Keratinocyte (primary cell): ENCODE data around the gene TMUB1.

Experiments
- EZH2 ChIP-seq: IDR thresholded peaks from one replicate; pipeline ENCODE4 v1.6.1; 2012; ENCODE audit warnings: inconsistent platforms, mild to moderate bottlenecking, low read length, moderate library complexity
- TF ChIP-seq, protein P1 (sequence below), 3 experiments: IDR thresholded peaks in 1 of 3; conservative IDR thresholded peaks in 1 of 3; optimal IDR thresholded peaks in 1 of 3; 2 replicates in 2 of 3; 3 replicates in 1 of 3; pipeline versions ENCODE3 to v1.5.1; 2011; ENCODE audit warnings: low read length in 3 of 3, mild to moderate bottlenecking in 3 of 3, moderate library complexity in 2 of 3, control low read depth in 1 of 3, inconsistent platforms in 1 of 3; ENCODE audit not compliant: insufficient read depth in 2 of 3; ENCODE audit errors: extremely low read depth in 1 of 3

DNA sequence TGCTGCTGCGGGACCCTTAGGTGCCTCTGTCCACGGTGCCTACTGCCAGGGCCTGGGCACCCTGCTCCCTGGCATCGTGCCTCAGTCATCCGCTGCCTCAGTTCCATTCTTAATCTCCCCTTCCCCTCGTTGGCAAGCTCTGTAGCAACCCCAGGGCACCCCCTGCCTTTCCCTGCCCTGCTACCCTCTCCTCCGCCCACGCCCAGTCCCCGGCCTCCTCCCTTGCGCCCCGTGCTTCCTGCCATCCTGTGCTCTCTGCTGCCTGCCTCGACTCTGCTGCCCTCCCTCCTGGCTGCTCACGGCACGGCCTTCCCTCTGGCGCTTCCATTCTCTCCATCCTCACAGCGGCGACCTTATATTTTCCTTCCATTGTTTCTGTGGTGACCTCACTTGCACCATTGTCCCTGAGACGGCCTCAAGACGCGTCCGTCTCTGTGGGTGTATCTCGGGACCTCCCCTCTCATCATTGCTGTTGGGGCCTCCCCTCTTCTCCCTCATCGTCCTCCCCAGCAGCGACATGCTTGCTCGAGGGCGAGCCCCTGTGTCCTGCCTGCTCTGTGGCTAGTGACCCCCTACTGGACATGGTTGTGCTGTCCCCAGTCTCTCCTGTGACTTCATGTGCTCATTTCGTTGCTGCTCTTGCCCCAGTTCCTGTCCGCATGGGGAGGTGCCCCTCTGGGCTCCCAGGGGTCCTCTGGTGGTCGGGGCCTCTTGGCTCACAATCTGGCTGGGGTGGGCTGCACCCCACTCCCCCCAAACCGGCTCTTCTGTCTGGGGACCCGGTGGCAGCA is 38.3 kb upstream of the TMUB1 start:
- TF ChIP-seq, protein P1, sequence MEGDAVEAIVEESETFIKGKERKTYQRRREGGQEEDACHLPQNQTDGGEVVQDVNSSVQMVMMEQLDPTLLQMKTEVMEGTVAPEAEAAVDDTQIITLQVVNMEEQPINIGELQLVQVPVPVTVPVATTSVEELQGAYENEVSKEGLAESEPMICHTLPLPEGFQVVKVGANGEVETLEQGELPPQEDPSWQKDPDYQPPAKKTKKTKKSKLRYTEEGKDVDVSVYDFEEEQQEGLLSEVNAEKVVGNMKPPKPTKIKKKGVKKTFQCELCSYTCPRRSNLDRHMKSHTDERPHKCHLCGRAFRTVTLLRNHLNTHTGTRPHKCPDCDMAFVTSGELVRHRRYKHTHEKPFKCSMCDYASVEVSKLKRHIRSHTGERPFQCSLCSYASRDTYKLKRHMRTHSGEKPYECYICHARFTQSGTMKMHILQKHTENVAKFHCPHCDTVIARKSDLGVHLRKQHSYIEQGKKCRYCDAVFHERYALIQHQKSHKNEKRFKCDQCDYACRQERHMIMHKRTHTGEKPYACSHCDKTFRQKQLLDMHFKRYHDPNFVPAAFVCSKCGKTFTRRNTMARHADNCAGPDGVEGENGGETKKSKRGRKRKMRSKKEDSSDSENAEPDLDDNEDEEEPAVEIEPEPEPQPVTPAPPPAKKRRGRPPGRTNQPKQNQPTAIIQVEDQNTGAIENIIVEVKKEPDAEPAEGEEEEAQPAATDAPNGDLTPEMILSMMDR (optimal IDR thresholded peaks at IDR 0.05 in 1 of 3, IDR thresholded peaks at IDR 0.05 in 1 of 3, conservative IDR thresholded peaks at IDR 0.05 in 1 of 3; ENCODE audit: extremely low read depth in 1 of 3, insufficient read depth in 2 of 3, low read length in 3 of 3), result no peak
- no peak for TF ChIP-seq EZH2
